Stomach smooth muscle (tissue), 2 donors: Measurements from ENCODE around the gene TBC1D10B.
A peak's percentile ranks its signal among the peaks of the same experiment; 100 is the strongest.

Experiments
- H3K27ac ChIP-seq: one replicate; pipeline ENCODE4 v1.7.0; 2013; ENCODE audit warnings: mild to moderate bottlenecking, low read length, inconsistent platforms
- H3K27me3 ChIP-seq, 2 donors: one replicate each; pipeline ENCODE4 v1.7.0; 2013; ENCODE audit warnings: low read length in 2 of 2; ENCODE audit not compliant: insufficient read depth in 2 of 2, control insufficient read depth in 1 of 2
- H3K36me3 ChIP-seq, 2 donors: one replicate each; pipeline ENCODE4 v1.7.0; 2013; ENCODE audit warnings: low read length in 2 of 2; ENCODE audit not compliant: control insufficient read depth in 2 of 2, insufficient read depth in 2 of 2
- H3K4me1 ChIP-seq: one replicate; pipeline ENCODE4 v1.7.0; 2013; ENCODE audit warnings: low read length; ENCODE audit not compliant: control insufficient read depth, insufficient read depth
- H3K4me3 ChIP-seq, 2 donors: one replicate each; pipeline ENCODE4 v1.7.0; 2013; ENCODE audit warnings: low read length in 2 of 2
- H3K9ac ChIP-seq, 2 donors: one replicate each; pipeline ENCODE4 v1.7.0; 2013; ENCODE audit warnings: low read length in 2 of 2, mild to moderate bottlenecking in 1 of 2
- H3K9me3 ChIP-seq, 2 donors: one replicate each; pipeline ENCODE4 v1.7.0; 2013; ENCODE audit warnings: low read length in 2 of 2; ENCODE audit not compliant: control insufficient read depth in 2 of 2
- donor health status: healthy.
- donor health status: Pancreatic carcinoma.

Gene TBC1D10B

DNA sequence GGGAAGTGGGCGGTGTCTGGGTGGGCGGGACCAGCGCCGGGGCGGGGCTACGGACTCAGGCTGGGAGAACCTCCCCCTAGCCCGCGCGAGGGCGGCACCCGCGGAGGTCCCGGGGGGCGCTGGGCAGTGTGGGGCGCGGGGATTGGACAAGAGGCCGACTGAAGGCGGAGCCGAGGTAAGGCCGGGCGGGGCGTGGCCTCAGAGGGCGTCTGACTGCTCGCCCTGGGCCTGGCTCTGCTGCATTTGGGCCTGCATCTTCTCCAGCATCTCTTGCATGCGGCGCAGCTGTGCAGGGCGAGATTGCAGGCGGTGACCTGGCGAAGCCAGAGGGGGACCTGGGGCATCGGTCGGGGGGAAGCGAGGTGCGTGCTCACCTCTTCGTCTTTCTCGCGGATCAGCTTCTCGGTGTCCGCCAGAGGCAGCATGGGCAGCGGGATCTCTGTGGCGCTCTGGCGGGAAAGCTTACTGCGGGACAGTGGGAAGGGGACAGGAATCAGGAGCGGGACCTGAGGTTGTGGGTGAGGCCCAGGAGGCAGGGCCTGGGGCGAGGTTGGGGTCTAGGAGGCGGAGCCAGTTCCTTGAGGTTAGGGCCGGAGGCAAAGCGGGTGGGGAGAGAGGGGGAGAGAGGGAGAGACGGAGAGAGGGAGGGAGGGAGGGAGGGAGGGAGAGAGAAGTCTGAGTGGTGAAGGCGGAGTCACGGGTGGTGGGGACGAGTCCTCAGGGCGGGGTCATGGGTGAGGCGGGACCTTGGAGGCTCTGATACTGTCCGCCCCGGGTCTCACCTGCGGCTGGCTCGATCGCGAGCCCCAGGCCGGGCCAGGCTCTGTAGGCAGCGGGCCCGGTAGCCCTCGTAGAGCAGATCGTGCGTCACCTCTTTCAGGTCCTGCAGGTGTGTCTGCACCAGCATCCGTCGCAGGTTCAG is 8.2 kb upstream of the TBC1D10B start:
- H3K4me3 ChIP-seq: peak overlapping the region; percentile 92 to 93
- no peaks in the 10 kb centered on the region for H3K27me3 ChIP-seq
- peak overlapping the region; percentile 94 to 99 for H3K9ac ChIP-seq
- H3K9me3 ChIP-seq: no peaks in the 10 kb centered on the region
- peaks cover 19% of the 10 kb centered on the region for H3K4me1 ChIP-seq
- peaks cover 0 to 3% of the 10 kb centered on the region in 2 donors for H3K36me3 ChIP-seq
- peak overlapping the region; percentile 100 for H3K27ac ChIP-seq

DNA sequence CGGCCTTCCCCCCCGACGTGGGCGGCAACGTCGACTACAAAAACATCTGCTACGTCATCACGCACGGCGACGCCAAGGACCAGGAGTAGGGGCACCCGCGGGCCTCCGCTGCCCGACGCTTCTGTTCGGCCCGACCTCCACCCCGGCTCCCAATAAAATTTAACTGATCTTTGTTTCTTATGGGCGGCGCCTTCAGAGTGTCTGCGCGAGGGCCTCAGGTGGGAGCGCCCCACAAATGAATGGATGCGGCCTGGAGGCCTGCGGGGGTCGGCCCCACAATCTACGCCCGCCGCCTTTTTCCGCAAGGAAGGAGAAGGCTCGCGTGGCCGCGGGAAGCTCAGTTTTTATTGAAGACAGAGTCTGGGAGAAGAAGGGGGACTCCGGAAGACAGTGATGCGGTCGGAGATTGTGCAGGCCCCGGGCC is 7.5 kb upstream of the TBC1D10B start:
- H3K9ac ChIP-seq: peak overlapping the region; percentile 94 to 99
- H3K27ac ChIP-seq: peak overlapping the region; percentile 100
- no peaks in the 10 kb centered on the region for H3K27me3 ChIP-seq
- peak overlapping the region; percentile 64 to 93 for H3K4me3 ChIP-seq
- no peaks in the 10 kb centered on the region for H3K9me3 ChIP-seq
- peaks cover 0 to 3% of the 10 kb centered on the region in 2 donors for H3K36me3 ChIP-seq
- peaks cover 17% of the 10 kb centered on the region for H3K4me1 ChIP-seq

DNA sequence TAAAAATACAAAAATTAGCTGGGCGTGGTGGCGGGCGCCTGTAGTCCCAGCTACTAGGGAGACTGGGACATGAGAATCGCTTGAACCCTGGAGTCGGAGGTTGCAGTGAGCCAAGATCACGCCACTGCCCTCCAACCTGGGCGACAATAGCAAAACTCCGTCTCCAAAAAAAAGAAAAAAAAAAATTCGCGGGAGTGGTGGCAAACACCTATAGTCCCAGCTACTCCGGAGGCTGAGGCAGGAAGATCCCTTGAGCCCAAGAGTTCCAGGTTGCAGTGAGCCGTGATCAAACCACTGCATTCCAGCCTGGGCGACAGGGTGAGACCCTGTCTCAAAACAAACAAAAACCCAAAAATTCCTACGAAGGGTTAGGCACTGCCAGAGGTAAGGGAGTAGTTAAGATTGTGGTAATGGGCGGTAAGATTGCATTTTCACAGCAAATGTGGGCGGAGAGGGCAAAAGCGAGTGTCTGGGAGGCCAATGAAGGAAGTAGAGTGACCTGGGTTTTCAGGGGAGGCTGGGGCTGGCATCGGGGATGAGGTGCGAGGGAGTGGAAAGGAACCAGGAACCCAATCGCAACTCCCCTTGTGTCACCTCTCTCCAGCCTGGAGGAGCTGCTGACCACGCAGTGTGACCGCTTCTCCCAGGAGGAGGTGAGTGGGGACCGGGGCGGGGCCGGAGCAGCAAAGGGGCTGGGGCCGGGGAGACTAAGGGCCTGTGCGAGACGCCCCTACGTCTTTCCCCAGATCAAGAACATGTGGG is 6.9 kb upstream of the TBC1D10B start:
- Histone ChIP-seq H3K9me3 (no peaks in the 10 kb centered on the region), H3K27ac (peak overlapping the region; percentile 100), H3K4me1 (peaks cover 17% of the 10 kb centered on the region), H3K4me3 (peak overlapping the region; percentile 31 to 93), H3K36me3 (peaks cover 0 to 3% of the 10 kb centered on the region in 2 donors), H3K27me3 (no peaks in the 10 kb centered on the region), H3K9ac (peak overlapping the region; percentile 94 to 99)

DNA sequence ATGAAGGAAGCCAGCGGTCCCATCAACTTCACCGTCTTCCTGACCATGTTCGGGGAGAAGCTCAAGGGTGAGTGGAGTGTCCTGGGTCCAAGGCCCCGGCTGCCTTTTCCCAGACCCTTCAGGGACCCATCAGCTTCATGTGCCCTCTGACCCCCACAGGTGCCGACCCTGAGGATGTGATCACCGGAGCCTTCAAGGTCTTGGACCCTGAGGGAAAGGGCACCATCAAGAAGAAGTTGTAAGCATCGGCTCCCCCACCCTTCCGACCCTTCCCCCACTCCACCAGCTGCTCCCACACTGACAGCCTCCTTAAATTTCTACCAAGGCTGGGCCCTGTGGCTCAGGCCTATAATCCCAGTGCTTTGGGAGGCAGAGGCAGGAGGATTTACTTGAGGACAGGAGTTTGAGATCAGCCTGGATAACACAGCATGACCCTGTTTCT is 6.2 kb upstream of the TBC1D10B start:
- peaks cover 18% of the 10 kb centered on the region for H3K4me1 ChIP-seq
- peaks cover 0 to 2% of the 10 kb centered on the region in 2 donors for H3K36me3 ChIP-seq
- H3K9me3 ChIP-seq: no peaks in the 10 kb centered on the region
- no peak overlapping the region for H3K4me3 ChIP-seq
- no peaks in the 10 kb centered on the region for H3K27me3 ChIP-seq
- no peak overlapping the region for H3K9ac ChIP-seq
- peak overlapping the region; percentile 100 for H3K27ac ChIP-seq

DNA sequence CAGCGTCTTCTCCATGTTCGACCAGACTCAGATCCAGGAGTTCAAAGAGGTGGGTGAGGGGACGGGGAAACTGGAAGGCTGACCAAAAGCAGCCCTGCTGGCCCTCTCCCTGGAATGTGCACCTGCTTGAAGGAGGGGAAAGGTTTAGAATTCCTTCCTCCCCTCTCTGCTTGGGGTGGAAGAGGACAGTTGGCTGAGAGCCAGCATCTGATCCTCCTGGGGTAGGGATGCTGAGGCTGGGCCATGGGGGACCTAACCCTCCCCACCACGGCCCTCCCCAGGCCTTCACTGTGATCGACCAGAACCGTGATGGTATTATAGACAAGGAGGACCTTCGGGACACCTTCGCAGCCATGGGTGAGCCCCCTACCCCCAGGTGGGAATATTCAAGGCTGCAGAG is 5.6 kb upstream of the TBC1D10B start:
- H3K9ac ChIP-seq: no peak overlapping the region
- no peaks in the 10 kb centered on the region for H3K36me3 ChIP-seq
- H3K27me3 ChIP-seq: no peaks in the 10 kb centered on the region
- H3K9me3 ChIP-seq: no peaks in the 10 kb centered on the region
- no peak overlapping the region for H3K4me3 ChIP-seq
- no peak overlapping the region for H3K27ac ChIP-seq
- H3K4me1 ChIP-seq: peaks cover 22% of the 10 kb centered on the region

DNA sequence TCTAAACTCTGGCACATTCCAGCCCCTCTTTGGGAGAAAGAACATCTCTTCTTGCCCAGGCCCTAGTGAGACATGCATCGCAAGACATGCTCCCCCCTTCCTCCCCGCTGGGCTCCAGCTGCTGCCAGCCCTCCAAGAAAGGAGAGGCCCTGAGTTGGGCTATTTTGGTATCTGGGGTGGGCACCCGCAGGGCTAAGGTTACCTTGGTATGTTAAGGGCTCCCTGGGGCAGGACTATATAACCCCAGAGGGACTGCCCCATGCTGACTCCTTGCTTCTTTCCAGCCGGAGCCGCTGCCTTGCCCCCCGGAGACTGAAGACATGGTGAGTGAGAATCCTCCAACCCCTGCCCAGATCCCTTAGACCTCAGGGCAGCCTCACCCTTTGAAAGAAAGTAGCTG is 4.2 kb upstream of the TBC1D10B start, which contains the start of gene MYL11:
Gene MYL11 (plus strand): TSS at position 265 of the 400 bp plus-strand sequence. CDS start 56 bp downstream, at position 321.
- Histone ChIP-seq H3K27ac (no peak within 1 kb of the TSS), H3K4me1 (peaks cover 22% of the 10 kb centered on the region), H3K9me3 (no peaks in the 10 kb centered on the region), H3K27me3 (no peaks in the 10 kb centered on the region), H3K36me3 (no peaks in the 10 kb centered on the region), H3K9ac (no peak within 1 kb of the TSS), H3K4me3 (no peak within 1 kb of the TSS)

DNA sequence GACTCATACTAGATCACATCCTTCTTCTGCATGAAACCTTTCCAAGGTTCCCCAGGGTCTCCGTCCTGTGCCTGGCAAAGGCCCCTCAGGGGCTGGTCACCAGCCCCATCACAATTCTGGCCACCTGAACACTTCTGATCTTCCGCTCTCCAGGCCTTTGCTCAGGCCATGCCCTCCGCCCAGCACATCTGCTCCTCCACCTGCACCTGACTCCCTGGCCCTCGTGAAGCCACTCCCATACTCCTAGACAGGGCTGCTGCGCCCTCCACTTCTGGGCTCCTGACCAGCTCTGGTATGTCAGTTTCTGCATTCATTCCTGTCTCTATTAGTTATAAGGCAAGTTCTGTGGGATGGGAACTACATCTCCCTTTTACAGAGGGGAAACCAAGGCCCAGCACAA is 2.4 kb upstream of the TBC1D10B start:
- H3K9me3 ChIP-seq: no peaks in the 10 kb centered on the region
- H3K4me1 ChIP-seq: peaks cover 33% of the 10 kb centered on the region
- no peak overlapping the region for H3K9ac ChIP-seq
- no peak overlapping the region for H3K4me3 ChIP-seq
- no peaks in the 10 kb centered on the region for H3K27me3 ChIP-seq
- no peaks in the 10 kb centered on the region for H3K36me3 ChIP-seq
- no peak overlapping the region for H3K27ac ChIP-seq

DNA sequence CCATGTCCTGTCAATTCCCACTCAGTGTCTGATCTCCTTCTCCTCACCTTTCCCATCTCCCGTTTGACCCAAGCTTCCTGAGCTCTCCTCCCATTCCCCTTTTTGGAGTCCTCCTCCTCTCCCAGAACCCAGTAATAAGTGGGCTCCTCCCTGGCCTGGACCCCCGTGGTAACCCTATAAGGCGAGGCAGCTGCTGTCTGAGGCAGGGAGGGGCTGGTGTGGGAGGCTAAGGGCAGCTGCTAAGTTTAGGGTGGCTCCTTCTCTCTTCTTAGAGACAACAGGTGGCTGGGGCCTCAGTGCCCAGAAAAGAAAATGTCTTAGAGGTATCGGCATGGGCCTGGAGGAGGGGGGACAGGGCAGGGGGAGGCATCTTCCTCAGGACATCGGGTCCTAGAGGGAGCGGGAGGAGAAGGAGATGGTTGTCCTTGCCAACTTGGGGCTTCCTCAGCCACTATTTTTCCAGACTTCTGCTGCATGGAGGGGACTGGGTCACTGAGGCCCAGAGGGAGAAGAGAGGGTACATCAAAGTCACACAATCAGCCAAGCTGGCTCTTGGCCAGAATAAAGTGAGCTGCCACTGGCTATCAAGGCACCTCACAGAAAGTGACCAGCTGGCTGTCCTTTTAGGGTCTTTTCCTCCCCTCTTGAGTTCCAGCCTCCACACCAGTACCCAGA is 1.9 kb upstream of the TBC1D10B start:
- Histone ChIP-seq H3K9ac (no peak overlapping the region), H3K9me3 (no peaks in the 10 kb centered on the region), H3K36me3 (no peaks in the 10 kb centered on the region), H3K27me3 (no peaks in the 10 kb centered on the region), H3K4me3 (no peak overlapping the region), H3K27ac (peak overlapping the region; percentile 93), H3K4me1 (peaks cover 34% of the 10 kb centered on the region)

DNA sequence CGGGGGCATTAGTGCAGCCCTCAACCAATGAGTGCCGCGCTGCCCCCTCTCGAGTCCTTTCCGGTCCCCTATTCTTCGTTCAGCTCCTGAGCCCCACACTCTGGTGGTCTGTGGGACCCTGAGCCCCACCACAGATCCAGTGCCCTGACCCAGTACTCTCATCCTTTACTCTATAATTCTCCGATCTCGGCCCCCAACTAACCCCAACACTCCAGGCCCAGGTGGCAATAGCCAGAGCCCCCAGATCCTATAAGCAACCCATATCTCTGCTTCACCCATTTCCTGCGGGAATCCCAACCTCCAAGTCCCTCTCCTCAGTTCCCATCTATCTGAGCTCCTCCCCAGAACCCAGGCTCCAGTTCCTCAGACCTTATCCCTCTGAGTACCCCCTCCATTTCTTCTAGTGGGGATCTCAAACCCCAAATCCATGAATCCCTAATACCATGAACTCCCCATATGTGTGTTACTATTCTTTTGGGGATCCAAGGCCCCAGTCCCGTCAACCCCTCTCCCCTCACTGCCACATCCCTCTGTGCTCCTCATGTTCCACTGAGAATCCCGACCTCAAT is 1.0 kb upstream of the TBC1D10B start:
- Histone ChIP-seq H3K4me1 (peaks cover 33% of the 10 kb centered on the region), H3K27me3 (no peaks in the 10 kb centered on the region), H3K4me3 (peak overlapping the region; percentile 80 to 88), H3K27ac (peak overlapping the region; percentile 93), H3K9ac (peak overlapping the region; percentile 84 to 86), H3K36me3 (no peaks in the 10 kb centered on the region), H3K9me3 (no peaks in the 10 kb centered on the region)

DNA sequence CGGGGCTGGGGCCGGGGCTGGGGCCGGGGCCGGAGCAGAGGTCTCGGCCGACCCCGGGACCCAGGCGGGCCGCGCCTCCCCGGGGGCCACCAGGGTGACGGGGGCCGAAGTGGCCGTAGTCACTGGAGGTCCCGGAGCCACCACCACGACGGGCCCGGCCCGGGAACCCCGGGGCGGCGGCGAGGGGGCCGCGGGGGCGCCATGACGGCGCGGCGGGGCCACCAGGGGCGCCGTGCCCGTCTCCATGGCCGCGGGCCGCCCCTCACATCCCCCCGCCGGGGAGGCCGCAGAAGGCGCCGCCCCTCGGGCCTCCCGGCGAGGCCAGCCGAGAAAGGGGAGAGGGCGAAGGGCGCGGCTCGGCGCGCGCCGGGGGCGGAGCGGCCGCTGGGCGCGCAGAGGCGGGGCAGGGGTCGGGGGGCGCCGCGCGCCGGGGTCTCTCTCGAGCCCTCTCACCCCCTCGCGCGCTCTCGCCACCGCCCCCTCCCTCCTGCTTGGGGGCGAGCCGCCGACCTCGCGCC is 297 bp downstream of the TBC1D10B start:
- Histone ChIP-seq H3K4me3 (peak overlapping the region; percentile 75 to 90), H3K36me3 (peaks cover 4 to 9% of the 10 kb centered on the region in 2 donors), H3K9ac (peak overlapping the region in 1 of 2 donors; percentile 81), H3K9me3 (no peaks in the 10 kb centered on the region), H3K27me3 (no peaks in the 10 kb centered on the region), H3K4me1 (peaks cover 33% of the 10 kb centered on the region), H3K27ac (peak overlapping the region; percentile 37)
